Body of pancreas (tissue), 4 donors: ENCODE measurements around the gene PTPRD. TPM values are rescaled to one million over a fixed set of nuclear protein-coding genes. Genes with fewer than 3 reads are reported as not detected.

Experiments used
- ATAC-seq: fragments of 150-250 bp; one replicate; pipeline ENCODE4 v1.9.1; 2016
- DNase-seq, 4 donors: peaks; one replicate each; pipeline ENCODE4 v3.0.0-alpha.2; 2019
- H3K27ac ChIP-seq, 4 donors: fragments of 200-600 bp; sonication (generic); 1 replicate in 3 of 4; 2 replicates in 1 of 4; pipeline versions ENCODE4 v1.5.1 to v1.6.1; 2016 to 2019; ENCODE audit warnings: mild to moderate bottlenecking in 1 of 4, mixed read lengths in 1 of 4, moderate library complexity in 1 of 4
- H3K27me3 ChIP-seq, 2 donors: fragments of 200-600 bp; sonication (generic); one replicate each; pipeline ENCODE4 v1.6.0; 2016; ENCODE audit warnings: mild to moderate bottlenecking in 1 of 2
- H3K36me3 ChIP-seq, 2 donors: fragments of 200-600 bp; sonication (generic); replicated peaks in 1 of 2; 2 replicates each; pipeline ENCODE4 v1.5.1; 2016; ENCODE audit warnings: low read depth in 2 of 2; ENCODE audit not compliant: insufficient read depth in 1 of 2
- H3K4me1 ChIP-seq: fragments of 200-600 bp; sonication (generic); one replicate; pipeline ENCODE4 v1.6.0; 2016
- H3K4me3 ChIP-seq, 2 donors: fragments of 200-600 bp; sonication (generic); 1 replicate in 1 of 2; 2 replicates in 1 of 2; pipeline ENCODE4 v1.5.1; 2016 to 2019
- H3K9me3 ChIP-seq, 3 donors: fragments of 200-600 bp; sonication (generic); 1 replicate in 2 of 3; 2 replicates in 1 of 3; pipeline ENCODE4 v1.5.1; 2016
- CTCF ChIP-seq, 7 experiments: fragments of 450-650 bp in 4 of 7; fragments of 200-600 bp in 3 of 7; sonication (generic) in 3 of 7; IDR thresholded peaks; one replicate each; pipeline ENCODE4 v1.5.1; 2016 to 2019; ENCODE audit warnings: antibody characterized with exemption in 7 of 7
- POLR2A ChIP-seq, 3 donors: fragments of 450-650 bp; IDR thresholded peaks; one replicate each; pipeline ENCODE4 v1.6.1; 2016; ENCODE audit warnings: antibody characterized with exemption in 3 of 3, mild to moderate bottlenecking in 2 of 3
- WGBS, 2 donors: methylation state at CpG; one replicate each; pipeline ENCODE4 v1.1.5; 2017; 5-methylcytosine and 5-hydroxymethylcytosine counted together
- intact Hi-C: fragments of 100-400 bp; cut with DNase I; formaldehyde crosslinking; loops from one replicate; pipeline ENCODE4 v1.15.1; 2023
- total RNA-seq, 2 donors: library from RNA; depleted of rRNA; stranded (reverse); fragments of >200 nt; gene quantifications; one replicate each; pipeline ENCODE4 v1.1.0, GENCODE V29; 2016

PTPRD gene
- total RNA-seq, 2 donors from 2014 or later, result 4.3 to 4.9 TPM

- no peaks in the 10 kb centered on the region for H3K4me1 ChIP-seq
- H3K27ac ChIP-seq, result no peak overlapping the region
- no peak overlapping the region for H3K4me3 ChIP-seq
- H3K36me3 ChIP-seq, result no peaks in the 10 kb centered on the region
- no peak for ATAC-seq
- DNase-seq, result no peak
- intact Hi-C loops, result no loop called here
- H3K9me3 ChIP-seq, result no peaks in the 10 kb centered on the region
- no peaks in the 10 kb centered on the region for H3K27me3 ChIP-seq
- 73 to 74% methylated on average over 7 of the region's 7 CpGs for WGBS, 2 donors
- TF ChIP-seq CTCF (IDR thresholded peaks at IDR 0.05), result no peak
Measured at GRCh38 chr9:9743822-9744221, 869.0 kb downstream of the PTPRD start.

- DNase-seq (no peak), ATAC-seq (no peak)
- Histone ChIP-seq H3K9me3 (no peaks in the 10 kb centered on the region), H3K4me3 (no peak overlapping the region), H3K27ac (no peak overlapping the region), H3K27me3 (no peaks in the 10 kb centered on the region), H3K4me1 (no peaks in the 10 kb centered on the region), H3K36me3 (no peaks in the 10 kb centered on the region)
- TF ChIP-seq CTCF (IDR thresholded peaks at IDR 0.05) (no peak), POLR2A (IDR thresholded peaks at IDR 0.05) (no peak)
- intact Hi-C loops, result no loop called here
- WGBS, 2 donors, result 41 to 54% methylated on average over 3 of the region's 3 CpGs
Measured at GRCh38 chr9:9730174-9730573, 882.6 kb downstream of the PTPRD start.

- H3K27me3 ChIP-seq, result no peaks in the 10 kb centered on the region
- intact Hi-C loops, result no loop called here
- ATAC-seq, result no peak
- DNase-seq, result no peak
- H3K4me3 ChIP-seq, result no peak overlapping the region
- no peaks in the 10 kb centered on the region for H3K4me1 ChIP-seq
- 57 to 58% methylated on average over 2 of the region's 2 CpGs for WGBS, 2 donors
- H3K9me3 ChIP-seq, result no peaks in the 10 kb centered on the region
- no peaks in the 10 kb centered on the region for H3K36me3 ChIP-seq
- no peak overlapping the region for H3K27ac ChIP-seq
- no peak for TF ChIP-seq CTCF (IDR thresholded peaks at IDR 0.05)
- TF ChIP-seq POLR2A (IDR thresholded peaks at IDR 0.05), result no peak
Measured at GRCh38 chr9:9729082-9729481, 883.7 kb downstream of the PTPRD start.

- no peak for ATAC-seq
- intact Hi-C loops, result no loop called here
- DNase-seq, result no peak
Measured at GRCh38 chr9:9719373-9720112, 893.3 kb downstream of the PTPRD start.

More at GRCh38 chr9:9719373-9720112, 893.3 kb downstream of the PTPRD start:
- H3K4me1 ChIP-seq, result no peaks in the 10 kb centered on the region
- H3K4me3 ChIP-seq, result no peak overlapping the region
- no peaks in the 10 kb centered on the region for H3K36me3 ChIP-seq
- H3K27me3 ChIP-seq, result no peaks in the 10 kb centered on the region
- H3K27ac ChIP-seq, result no peak overlapping the region
- H3K9me3 ChIP-seq, result peaks cover 0 to 7% (median 0%) of the 10 kb centered on the region in 3 donors
- TF ChIP-seq CTCF (IDR thresholded peaks at IDR 0.05), result no peak
- no peak for TF ChIP-seq POLR2A (IDR thresholded peaks at IDR 0.05)
- WGBS, 2 donors, result 69 to 75% methylated on average over 14 to 16 of the region's 16 CpGs
